Measurements from ENCODE around the gene ZXDA.
"Not testable (repeated sequence)": the region's sequence is repeated elsewhere in the genome, so short reads cannot be mapped to it uniquely, and the experiment has no call there.

ZXDA gene

GRCh38 chrX:57910287-57910912 lies at the start of gene ZXDA:
TSS of gene ZXDA (minus strand) at chrX:57910458. CDS start at chrX:57910420, 38 bp downstream.
- not testable (repeated sequence) for DNase-seq (ENCODE audit: low spot score)

DNA sequence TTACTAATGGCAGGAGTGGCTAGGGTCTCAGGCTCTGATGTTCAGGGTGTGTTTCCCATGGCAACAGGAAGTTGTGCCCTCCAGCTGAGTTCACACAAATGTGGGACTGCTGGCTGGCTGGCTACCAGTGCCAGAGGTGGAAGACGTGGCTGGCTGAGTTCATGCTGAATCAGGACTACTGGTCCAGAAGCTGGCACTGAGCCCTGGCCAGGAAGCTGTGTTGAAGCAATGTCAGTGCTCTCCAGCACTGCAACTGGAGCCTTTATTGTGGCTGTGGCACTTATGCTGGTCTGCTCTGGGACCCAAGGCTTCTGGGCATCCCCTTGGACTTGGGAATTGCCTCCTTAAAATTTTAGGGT lies 42.0 kb upstream of the ZXDA start:
- no peak for DNase-seq (ENCODE audit: low spot score)

DNA sequence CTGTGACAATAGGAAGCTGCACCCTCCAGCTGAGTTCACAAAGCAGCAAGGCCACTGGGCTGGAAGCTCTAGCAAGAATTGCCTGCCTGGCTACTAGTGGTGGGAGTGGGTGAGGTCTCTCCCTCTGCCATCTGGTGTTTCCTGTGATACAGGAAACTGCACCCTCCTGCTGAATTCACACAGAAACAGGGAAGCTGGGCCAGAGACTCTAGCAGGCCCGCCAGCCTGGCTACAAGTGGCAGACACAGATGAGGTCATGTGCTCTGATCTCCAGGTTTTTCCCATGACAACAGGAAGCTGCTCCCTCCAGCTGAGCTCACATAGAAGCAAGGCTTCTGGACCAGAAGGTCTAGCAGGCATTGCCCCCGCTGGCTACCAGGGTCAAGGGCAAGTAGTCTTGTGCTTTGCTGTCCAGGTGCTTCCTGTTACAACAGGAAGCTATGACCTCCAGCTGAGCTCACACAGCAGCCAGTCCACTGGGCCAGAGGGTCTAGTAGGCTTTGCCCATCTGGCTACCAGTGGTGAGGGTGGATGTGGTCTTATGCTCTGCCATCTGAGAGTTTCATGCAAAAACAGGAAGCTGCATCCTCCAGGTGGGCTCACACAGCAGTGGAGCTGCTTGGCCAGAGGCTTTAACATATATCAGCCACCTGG lies 41.5 kb upstream of the ZXDA start:
- no peak for DNase-seq (ENCODE audit: low spot score)

- no peak for DNase-seq (ENCODE audit: low spot score)
Observed at GRCh38 chrX:57933321-57933720, 23.1 kb upstream of the ZXDA start.

DNA sequence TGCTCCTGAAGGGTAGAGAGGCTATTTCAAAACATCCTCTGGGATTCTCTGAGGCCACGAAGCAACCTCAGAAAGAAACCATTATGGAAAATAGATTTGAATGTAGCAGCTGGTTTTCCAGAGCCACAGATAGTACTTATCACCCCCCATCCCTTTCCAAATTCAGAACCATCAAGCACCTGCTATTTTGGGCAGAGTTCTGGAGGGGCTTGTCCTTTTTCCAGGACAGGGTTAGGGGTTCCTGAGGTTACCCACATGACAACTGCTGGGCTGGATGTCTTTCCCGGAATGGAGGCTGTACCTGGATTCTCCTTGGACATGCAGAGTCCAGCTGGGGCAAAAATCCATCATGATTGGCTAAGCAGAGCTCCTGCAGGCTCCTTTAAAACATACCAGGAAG lies 22.0 kb upstream of the ZXDA start:
- DNase-seq (ENCODE audit: low spot score): no peak

GRCh38 chrX:57930051-57930450 lies 19.8 kb upstream of the ZXDA start:
- DNase-seq (ENCODE audit: low spot score): no peak

- DNase-seq (ENCODE audit: low spot score): no peak
Observed at GRCh38 chrX:57929373-57929772, 19.1 kb upstream of the ZXDA start.

GRCh38 chrX:57925806-57926205 lies 15.5 kb upstream of the ZXDA start:
- no peak for DNase-seq (ENCODE audit: low spot score)

DNA sequence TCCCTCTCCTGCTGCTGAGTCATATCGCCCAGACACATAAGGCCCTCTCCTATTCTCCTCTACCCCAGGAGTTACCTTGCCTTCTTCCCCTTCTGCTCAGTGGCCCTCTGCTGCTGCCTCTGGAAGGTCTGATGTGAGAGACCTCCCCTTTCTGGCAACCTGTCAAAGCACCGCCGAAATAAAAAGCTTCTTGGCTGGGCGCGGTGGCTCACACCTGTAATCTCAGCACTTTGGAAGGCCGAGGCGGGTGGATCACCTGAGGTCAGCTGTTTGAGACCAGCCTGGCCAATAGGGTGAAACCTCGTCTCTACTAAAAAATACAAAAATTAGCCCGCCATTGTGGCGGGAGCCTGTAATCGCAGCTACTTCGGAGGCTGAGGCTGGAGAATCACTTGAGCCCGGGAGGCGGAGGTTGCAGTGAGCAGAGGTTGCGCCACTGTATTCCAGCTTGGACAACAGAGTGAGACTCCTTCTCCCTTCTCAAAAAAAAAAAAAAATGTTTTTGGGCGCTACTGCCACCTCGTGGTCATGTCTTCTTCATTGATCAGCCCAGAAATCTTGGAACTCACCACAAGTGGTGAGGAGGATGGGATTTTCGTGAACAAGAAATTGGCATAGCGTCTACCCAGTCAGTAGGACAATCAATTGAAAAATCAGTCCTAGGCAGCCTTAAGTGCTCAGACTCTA lies 8.6 kb upstream of the ZXDA start:
- no peak for DNase-seq (ENCODE audit: low spot score)

DNA sequence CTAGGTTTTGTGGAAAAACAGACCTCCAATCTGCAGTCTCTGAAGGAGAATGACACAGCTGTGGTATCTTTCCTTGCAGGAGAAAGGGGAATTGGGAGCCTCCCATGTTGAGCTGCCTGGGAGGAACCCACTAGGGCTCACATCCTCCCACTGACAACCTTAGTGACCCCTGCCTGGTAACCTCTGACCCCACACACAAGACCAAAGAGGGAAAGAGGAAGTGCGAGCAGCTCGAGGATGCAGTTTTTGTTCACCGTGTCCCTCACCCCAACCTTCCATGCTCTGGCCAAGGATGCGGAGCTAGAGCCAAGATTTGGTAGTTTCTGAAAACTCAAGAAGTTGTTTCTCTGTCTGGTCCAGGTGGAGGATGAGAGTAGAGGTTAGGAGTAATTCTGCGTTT lies 5.4 kb upstream of the ZXDA start:
- DNase-seq (ENCODE audit: low spot score): no peak

DNA sequence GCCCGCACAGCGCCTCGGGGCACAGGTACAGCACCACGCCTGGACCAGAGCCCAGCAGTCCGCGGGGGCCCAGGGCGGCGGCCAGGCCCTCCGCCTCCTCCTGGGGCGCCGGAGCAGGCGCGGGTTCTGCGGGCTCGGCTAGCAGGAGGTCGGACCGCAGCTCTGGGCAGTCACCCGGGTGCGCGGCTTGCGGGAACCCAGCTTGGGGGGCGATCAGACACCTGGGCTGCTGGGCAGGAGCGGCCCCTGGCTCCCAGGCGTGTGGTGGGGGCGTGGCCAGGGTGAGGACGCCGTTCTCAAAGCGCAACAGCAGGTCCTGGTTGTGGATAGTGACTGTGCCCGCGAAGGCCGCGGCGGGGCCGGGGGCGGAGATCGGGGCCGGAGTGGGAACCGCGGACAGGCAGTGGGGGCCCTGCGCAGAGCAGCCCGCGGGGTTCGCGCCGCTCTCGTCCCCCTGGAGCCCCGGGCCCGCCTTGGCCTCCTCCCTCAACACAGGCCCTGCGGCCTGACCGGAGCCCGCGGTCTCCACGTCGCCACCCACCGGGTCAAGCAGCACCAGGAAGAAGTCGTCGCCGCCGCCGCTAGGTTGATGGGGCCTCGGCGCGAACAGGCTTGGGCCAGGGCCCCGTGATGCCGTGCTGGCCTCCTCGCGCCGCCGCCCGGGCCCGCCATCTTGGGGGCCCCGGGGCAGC lies 517 bp downstream of the ZXDA start:
- not testable (repeated sequence) for DNase-seq (ENCODE audit: low spot score)

GRCh38 chrX:57908972-57909594 lies 1.2 kb downstream of the ZXDA start:
- DNase-seq (ENCODE audit: low spot score): not testable (repeated sequence)

- DNase-seq (ENCODE audit: low spot score): no peak
Observed at GRCh38 chrX:57906790-57907189, 3.5 kb downstream of the ZXDA start.

DNA sequence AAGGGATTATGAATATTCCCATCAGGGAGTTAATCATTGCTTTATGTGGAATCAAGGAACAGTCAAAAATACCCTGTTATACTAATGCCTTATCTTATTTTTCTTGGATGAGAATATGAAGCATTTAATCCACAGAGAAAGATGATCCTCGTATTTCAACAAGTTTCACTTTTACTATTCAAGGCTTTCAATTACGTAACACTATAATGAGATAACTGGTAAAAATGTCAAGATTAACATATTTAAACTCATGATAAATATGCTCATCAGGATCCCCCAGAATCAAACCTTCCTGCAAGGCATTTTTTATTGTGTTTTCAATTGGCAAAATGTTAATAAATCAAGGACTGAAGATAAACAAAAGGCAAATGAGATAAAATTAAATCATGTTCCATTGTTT lies 5.1 kb downstream of the ZXDA start:
- no peak for DNase-seq (ENCODE audit: low spot score)

DNA sequence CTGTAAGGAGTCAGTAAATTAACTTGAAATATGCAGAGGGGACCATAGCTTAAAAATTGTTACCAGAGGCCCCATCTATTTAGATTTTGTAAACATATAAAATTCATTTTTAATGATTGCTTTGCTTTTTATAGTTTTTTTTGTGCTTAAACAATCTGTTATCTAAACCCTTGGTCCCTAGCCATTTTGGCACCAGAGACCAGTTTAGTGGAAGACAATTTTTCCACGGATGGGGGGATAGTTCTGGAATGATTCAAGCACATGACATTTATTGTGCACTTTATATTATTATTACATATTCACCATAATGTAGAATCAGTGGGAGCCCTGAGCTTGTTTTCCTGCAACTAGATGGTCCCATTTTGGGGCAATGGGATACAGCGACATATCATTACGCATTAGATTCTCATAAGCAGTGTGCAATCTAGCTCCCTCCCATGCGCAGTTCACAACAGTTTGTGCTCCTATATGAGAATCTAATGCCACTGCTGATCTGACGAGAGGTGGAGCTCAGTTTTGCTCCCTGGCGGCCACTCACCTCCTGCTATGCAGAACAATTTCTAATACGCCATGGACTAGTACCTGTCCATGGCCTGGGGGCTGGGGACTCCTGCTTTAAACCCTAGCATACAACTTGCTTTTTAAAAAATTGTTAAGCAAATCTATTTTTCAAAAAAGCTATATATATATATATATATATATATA lies 5.9 kb downstream of the ZXDA start:
- DNase-seq (ENCODE audit: low spot score): no peak

GRCh38 chrX:57902633-57903032 lies 7.6 kb downstream of the ZXDA start:
- no peak for DNase-seq (ENCODE audit: low spot score)

DNA sequence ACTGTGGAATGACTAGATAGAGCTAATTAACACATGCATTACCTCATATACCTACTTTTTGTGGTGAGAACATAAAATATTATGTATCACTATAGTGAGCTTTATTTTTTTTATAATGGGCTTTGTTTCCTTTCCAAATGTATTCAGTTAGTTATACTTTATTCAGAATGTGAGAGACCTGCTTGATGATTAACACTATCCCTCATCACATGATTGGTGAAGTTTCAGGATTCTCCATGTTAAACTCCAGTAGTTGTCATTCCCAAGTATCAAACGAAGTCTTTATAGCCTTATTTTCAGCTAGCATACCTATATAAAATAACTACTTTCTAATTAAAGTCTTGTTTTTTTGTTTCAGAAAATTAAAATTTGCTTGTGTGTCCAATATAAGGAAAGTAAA lies 8.8 kb downstream of the ZXDA start:
- no peak for DNase-seq (ENCODE audit: low spot score)

DNA sequence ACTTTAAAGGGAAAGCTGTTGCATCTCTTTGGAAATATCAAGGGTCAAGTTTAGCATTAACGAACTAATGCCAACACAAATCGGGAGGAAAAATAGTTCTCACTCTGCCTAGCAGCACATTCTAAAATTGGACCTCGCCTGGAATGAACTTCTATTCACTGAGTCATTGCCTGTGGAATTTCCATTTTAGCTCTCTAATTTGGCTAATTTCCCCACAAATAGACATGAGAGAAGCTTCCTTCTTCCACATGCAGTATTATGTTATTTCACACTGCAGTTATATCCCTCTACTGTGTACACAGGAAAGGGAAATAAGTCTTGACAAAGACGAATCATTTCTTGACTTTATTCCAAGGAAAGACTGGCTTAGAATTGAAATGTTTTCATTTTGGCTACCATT lies 9.3 kb downstream of the ZXDA start:
- no peak for DNase-seq (ENCODE audit: low spot score)

GRCh38 chrX:57899906-57900305 lies 10.4 kb downstream of the ZXDA start:
- DNase-seq (ENCODE audit: low spot score): no peak

GRCh38 chrX:57899064-57899463 lies 11.2 kb downstream of the ZXDA start:
- no peak for DNase-seq (ENCODE audit: low spot score)

GRCh38 chrX:57871463-57871862 lies 38.8 kb downstream of the ZXDA start:
- DNase-seq (ENCODE audit: low spot score): no peak
